ENCODE data around the gene C3orf20. TPM values are rescaled to one million over a fixed set of nuclear protein-coding genes. Genes with fewer than 3 reads are reported as not detected.
A peak's percentile ranks its signal among the peaks of the same experiment; 100 is the strongest.

Gene C3orf20
- total RNA-seq, 3 donors from 2014 or later = 0.08 to 0.14 TPM; not detected in 1

- DNase-seq (no peak), ATAC-seq (no peak)
- H3K9me3 Mint-ChIP-seq = no peaks in the 10 kb centered on the region
- no peaks in the 10 kb centered on the region for H3K36me3 Mint-ChIP-seq (ENCODE audit: insufficient read depth)
- H3K4me3 Mint-ChIP-seq = no peak overlapping the region
- H3K27me3 Mint-ChIP-seq (ENCODE audit: low read depth) = peaks cover 13% of the 10 kb centered on the region
- H3K4me1 Mint-ChIP-seq (ENCODE audit: low read depth) = no peaks in the 10 kb centered on the region
Observed at GRCh38 chr3:14792691-14793121, 117.8 kb downstream of the C3orf20 start.

GRCh38 chr3:14793126-14793857 lies 118.4 kb downstream of the C3orf20 start:
- ATAC-seq (no peak), DNase-seq (no peak)
- no peaks in the 10 kb centered on the region for H3K4me1 Mint-ChIP-seq (ENCODE audit: low read depth)
- H3K4me3 Mint-ChIP-seq = no peak overlapping the region
- H3K9me3 Mint-ChIP-seq = no peaks in the 10 kb centered on the region
- peaks cover 13% of the 10 kb centered on the region for H3K27me3 Mint-ChIP-seq (ENCODE audit: low read depth)
- no peaks in the 10 kb centered on the region for H3K36me3 Mint-ChIP-seq (ENCODE audit: insufficient read depth)

- Mint-ChIP-seq H3K9me3 (no peaks in the 10 kb centered on the region), H3K4me1 (ENCODE audit: low read depth) (no peaks in the 10 kb centered on the region), H3K27me3 (ENCODE audit: low read depth) (peaks cover 13% of the 10 kb centered on the region), H3K4me3 (no peak overlapping the region), H3K36me3 (ENCODE audit: insufficient read depth) (no peaks in the 10 kb centered on the region)
- DNase-seq (no peak), ATAC-seq (no peak)
Observed at GRCh38 chr3:14793858-14794234, 118.9 kb downstream of the C3orf20 start.

- DNase-seq (no peak), ATAC-seq (no peak)
- Mint-ChIP-seq H3K9me3 (no peaks in the 10 kb centered on the region), H3K27me3 (ENCODE audit: low read depth) (peaks cover 12% of the 10 kb centered on the region), H3K4me1 (ENCODE audit: low read depth) (no peaks in the 10 kb centered on the region), H3K4me3 (no peak overlapping the region), H3K36me3 (ENCODE audit: insufficient read depth) (no peaks in the 10 kb centered on the region)
Observed at GRCh38 chr3:14794435-14794834, 119.5 kb downstream of the C3orf20 start.

- ATAC-seq = no peak
- Mint-ChIP-seq H3K27me3 (ENCODE audit: low read depth) (peaks cover 6% of the 10 kb centered on the region), H3K4me1 (ENCODE audit: low read depth) (no peaks in the 10 kb centered on the region), H3K9me3 (no peaks in the 10 kb centered on the region), H3K36me3 (ENCODE audit: insufficient read depth) (no peaks in the 10 kb centered on the region), H3K4me3 (no peak overlapping the region)
- DNase-seq = no peak
Observed at GRCh38 chr3:14795996-14796395, 121.1 kb downstream of the C3orf20 start.

GRCh38 chr3:14796403-14797077 lies 121.6 kb downstream of the C3orf20 start:
- H3K4me3 Mint-ChIP-seq = no peak overlapping the region
- no peaks in the 10 kb centered on the region for H3K9me3 Mint-ChIP-seq
- ATAC-seq = no peak
- no peaks in the 10 kb centered on the region for H3K4me1 Mint-ChIP-seq (ENCODE audit: low read depth)
- H3K27me3 Mint-ChIP-seq (ENCODE audit: low read depth) = peaks cover under 1% of the 10 kb centered on the region
- DNase-seq = no peak
- no peaks in the 10 kb centered on the region for H3K36me3 Mint-ChIP-seq (ENCODE audit: insufficient read depth)

GRCh38 chr3:14797731-14798130 lies 122.8 kb downstream of the C3orf20 start:
- Mint-ChIP-seq H3K9me3 (no peaks in the 10 kb centered on the region), H3K36me3 (ENCODE audit: insufficient read depth) (no peaks in the 10 kb centered on the region), H3K4me1 (ENCODE audit: low read depth) (no peaks in the 10 kb centered on the region), H3K27me3 (ENCODE audit: low read depth) (no peaks in the 10 kb centered on the region), H3K4me3 (no peak overlapping the region)
- ATAC-seq = no peak
- DNase-seq = no peak

GRCh38 chr3:14798231-14798630 lies 123.3 kb downstream of the C3orf20 start:
- Mint-ChIP-seq H3K27me3 (ENCODE audit: low read depth) (no peaks in the 10 kb centered on the region), H3K36me3 (ENCODE audit: insufficient read depth) (no peaks in the 10 kb centered on the region), H3K9me3 (no peaks in the 10 kb centered on the region), H3K4me3 (no peak overlapping the region), H3K4me1 (ENCODE audit: low read depth) (no peaks in the 10 kb centered on the region)
- ATAC-seq = no peak
- no peak for DNase-seq

GRCh38 chr3:14799146-14799545 lies 124.2 kb downstream of the C3orf20 start:
- H3K27me3 Mint-ChIP-seq (ENCODE audit: low read depth) = peaks cover 3% of the 10 kb centered on the region
- DNase-seq (no peak), ATAC-seq (no peak)
- H3K4me1 Mint-ChIP-seq (ENCODE audit: low read depth) = no peaks in the 10 kb centered on the region
- H3K9me3 Mint-ChIP-seq = no peaks in the 10 kb centered on the region
- H3K36me3 Mint-ChIP-seq (ENCODE audit: insufficient read depth) = no peaks in the 10 kb centered on the region
- no peak overlapping the region for H3K4me3 Mint-ChIP-seq

- Mint-ChIP-seq H3K27me3 (ENCODE audit: low read depth) (peaks cover 11% of the 10 kb centered on the region), H3K4me1 (ENCODE audit: low read depth) (peaks cover 6% of the 10 kb centered on the region), H3K36me3 (ENCODE audit: insufficient read depth) (no peaks in the 10 kb centered on the region), H3K4me3 (no peak overlapping the region), H3K9me3 (no peaks in the 10 kb centered on the region)
- DNase-seq (no peak), ATAC-seq (no peak)
Observed at GRCh38 chr3:14801031-14801430, 126.1 kb downstream of the C3orf20 start.

- Mint-ChIP-seq H3K4me3 (no peak overlapping the region), H3K27me3 (ENCODE audit: low read depth) (peaks cover 13% of the 10 kb centered on the region), H3K4me1 (ENCODE audit: low read depth) (peaks cover 6% of the 10 kb centered on the region), H3K9me3 (no peaks in the 10 kb centered on the region), H3K36me3 (ENCODE audit: insufficient read depth) (no peaks in the 10 kb centered on the region)
- DNase-seq = no peak
- ATAC-seq = no peak
Observed at GRCh38 chr3:14801668-14802380, 126.9 kb downstream of the C3orf20 start.

- Mint-ChIP-seq H3K4me3 (no peak overlapping the region), H3K27me3 (ENCODE audit: low read depth) (peaks cover 14% of the 10 kb centered on the region), H3K4me1 (ENCODE audit: low read depth) (peaks cover 6% of the 10 kb centered on the region), H3K9me3 (no peaks in the 10 kb centered on the region), H3K36me3 (ENCODE audit: insufficient read depth) (no peaks in the 10 kb centered on the region)
- no peak for ATAC-seq
- DNase-seq = no peak
Observed at GRCh38 chr3:14802381-14802731, 127.4 kb downstream of the C3orf20 start.

GRCh38 chr3:14803101-14803980 lies 128.4 kb downstream of the C3orf20 start:
- ATAC-seq (peak in 1 of 2 donors; percentile 52), DNase-seq (no peak)
- H3K9me3 Mint-ChIP-seq = no peaks in the 10 kb centered on the region
- no peak overlapping the region for H3K4me3 Mint-ChIP-seq
- peaks cover 6% of the 10 kb centered on the region for H3K4me1 Mint-ChIP-seq (ENCODE audit: low read depth)
- H3K36me3 Mint-ChIP-seq (ENCODE audit: insufficient read depth) = no peaks in the 10 kb centered on the region
- H3K27me3 Mint-ChIP-seq (ENCODE audit: low read depth) = peaks cover 18% of the 10 kb centered on the region
